ENCODE data around the gene NFKBIZ. TPM values are rescaled to one million over a fixed set of nuclear protein-coding genes. Genes with fewer than 3 reads are reported as not detected.

Gene NFKBIZ
- total RNA-seq, 1 experiment from 2014 or later = 63.0 TPM

DNA sequence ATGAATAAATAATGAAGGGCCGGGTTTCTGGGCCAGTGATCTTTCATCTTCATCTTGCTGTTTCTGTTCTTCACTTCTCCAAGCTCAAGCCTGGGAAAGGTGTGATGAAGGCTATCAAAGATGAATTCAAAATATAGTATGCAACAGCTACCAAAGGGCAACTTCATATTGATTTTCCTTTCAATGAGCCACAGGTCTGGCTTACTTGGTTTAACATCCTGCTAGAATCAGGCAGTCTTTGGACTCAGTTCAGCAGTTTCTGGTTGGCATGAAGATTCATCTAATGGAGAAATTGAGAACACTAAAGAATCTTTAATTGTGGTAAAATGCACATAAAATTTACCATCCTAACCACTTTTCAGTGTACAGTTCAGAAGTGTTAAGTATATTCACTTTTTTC, 43.3 kb downstream of the NFKBIZ start:
- no peaks in the 10 kb centered on the region for H3K4me1 ChIP-seq (ENCODE audit: insufficient read depth, low read length)
- H3K9ac ChIP-seq (ENCODE audit: low read length) = no peak overlapping the region
- H3K79me2 ChIP-seq (ENCODE audit: low read length) = no peaks in the 10 kb centered on the region
- H4K20me1 ChIP-seq (ENCODE audit: low read length) = no peaks in the 10 kb centered on the region
- H3K4me3 ChIP-seq (ENCODE audit: low read length) = no peak overlapping the region
- POLR2A ChIA-PET (ENCODE audit: unreplicated experiment) = no interaction called here
- ATAC-seq = no peak
- DNase-seq = no peak
- no peaks in the 10 kb centered on the region for H3K36me3 ChIP-seq (ENCODE audit: low read depth, low read length)
- CTCF ChIA-PET = no interaction called here
- no peaks in the 10 kb centered on the region for H3K27me3 ChIP-seq (ENCODE audit: low read length)
- no peak overlapping the region for H3K4me2 ChIP-seq (ENCODE audit: low read length)
- no peaks in the 10 kb centered on the region for H3F3A ChIP-seq (ENCODE audit: low read length, unreplicated experiment)
- TF ChIP-seq EZH2 (IDR thresholded peaks at IDR 0.05; ENCODE audit: low read length, unreplicated experiment) = no peak
- H3K9me2 ChIP-seq (replicated peaks; ENCODE audit: low read length) = no peaks in the 10 kb centered on the region
- intact Hi-C loops (cut with micrococcal nuclease) = no loop called here
- no TSS peak for BruUV-seq (replicated peaks)
- no peaks in the 10 kb centered on the region for H3K9me3 ChIP-seq (ENCODE audit: low read length)
- H2AFZ ChIP-seq (ENCODE audit: low read length) = no peak overlapping the region
- H3K27ac ChIP-seq (ENCODE audit: low read length) = no peak overlapping the region

DNA sequence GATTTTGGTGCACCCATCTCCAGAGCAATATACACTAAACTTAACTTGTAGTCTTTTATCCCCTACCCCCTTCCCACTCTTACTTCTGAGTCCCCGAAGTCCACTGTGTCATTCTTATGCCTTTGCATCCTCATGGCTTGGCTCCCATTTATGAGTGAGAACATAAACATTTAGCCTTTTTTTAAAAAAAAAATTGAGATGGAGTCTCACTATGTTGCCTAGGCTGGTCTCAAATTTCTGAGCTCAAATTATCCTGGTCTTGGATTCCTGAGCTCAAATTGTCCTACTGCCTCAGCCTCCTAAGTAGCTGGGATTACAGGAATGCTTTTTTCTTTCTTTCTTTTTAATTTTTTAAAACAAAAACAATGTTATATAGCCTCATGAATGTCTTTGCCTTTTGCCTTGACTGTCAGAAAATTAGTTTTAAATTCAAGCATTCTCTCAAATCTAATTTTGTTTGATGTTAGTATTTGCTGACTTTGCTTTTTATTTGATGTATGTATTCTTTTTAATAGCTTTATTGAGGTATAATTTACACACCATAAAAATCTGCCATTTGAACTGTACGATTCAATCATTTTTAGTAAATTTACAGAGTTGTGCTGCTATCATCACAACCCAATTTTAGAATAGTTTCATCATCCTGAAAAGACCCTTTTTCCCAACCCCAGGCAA, 46.9 kb downstream of the NFKBIZ start:
- ChIA-PET CTCF (no interaction called here), POLR2A (ENCODE audit: unreplicated experiment) (no interaction called here)
- no peaks in the 10 kb centered on the region for H3K9me3 ChIP-seq (ENCODE audit: low read length)
- H3K4me1 ChIP-seq (ENCODE audit: insufficient read depth, low read length) = no peaks in the 10 kb centered on the region
- no peak overlapping the region for H3K4me3 ChIP-seq (ENCODE audit: low read length)
- no peak for ATAC-seq
- no peak overlapping the region for H3K4me2 ChIP-seq (ENCODE audit: low read length)
- no peaks in the 10 kb centered on the region for H3K79me2 ChIP-seq (ENCODE audit: low read length)
- H4K20me1 ChIP-seq (ENCODE audit: low read length) = no peaks in the 10 kb centered on the region
- TF ChIP-seq EZH2phosphoT487 (IDR thresholded peaks at IDR 0.05; ENCODE audit: borderline replicate concordance, low read length) (no peak), EZH2 (IDR thresholded peaks at IDR 0.05; ENCODE audit: low read length, unreplicated experiment) (no peak)
- TF ChIP-seq, protein P1, sequence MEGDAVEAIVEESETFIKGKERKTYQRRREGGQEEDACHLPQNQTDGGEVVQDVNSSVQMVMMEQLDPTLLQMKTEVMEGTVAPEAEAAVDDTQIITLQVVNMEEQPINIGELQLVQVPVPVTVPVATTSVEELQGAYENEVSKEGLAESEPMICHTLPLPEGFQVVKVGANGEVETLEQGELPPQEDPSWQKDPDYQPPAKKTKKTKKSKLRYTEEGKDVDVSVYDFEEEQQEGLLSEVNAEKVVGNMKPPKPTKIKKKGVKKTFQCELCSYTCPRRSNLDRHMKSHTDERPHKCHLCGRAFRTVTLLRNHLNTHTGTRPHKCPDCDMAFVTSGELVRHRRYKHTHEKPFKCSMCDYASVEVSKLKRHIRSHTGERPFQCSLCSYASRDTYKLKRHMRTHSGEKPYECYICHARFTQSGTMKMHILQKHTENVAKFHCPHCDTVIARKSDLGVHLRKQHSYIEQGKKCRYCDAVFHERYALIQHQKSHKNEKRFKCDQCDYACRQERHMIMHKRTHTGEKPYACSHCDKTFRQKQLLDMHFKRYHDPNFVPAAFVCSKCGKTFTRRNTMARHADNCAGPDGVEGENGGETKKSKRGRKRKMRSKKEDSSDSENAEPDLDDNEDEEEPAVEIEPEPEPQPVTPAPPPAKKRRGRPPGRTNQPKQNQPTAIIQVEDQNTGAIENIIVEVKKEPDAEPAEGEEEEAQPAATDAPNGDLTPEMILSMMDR (conservative IDR thresholded peaks at IDR 0.05; ENCODE audit: low read depth, low read length) = no peak
- no peak for DNase-seq
- BruUV-seq (replicated peaks) = no TSS peak
- H3K36me3 ChIP-seq (ENCODE audit: low read depth, low read length) = no peaks in the 10 kb centered on the region
- H3K27me3 ChIP-seq (ENCODE audit: low read length) = no peaks in the 10 kb centered on the region
- H3K27ac ChIP-seq (ENCODE audit: low read length) = no peak overlapping the region
- no peaks in the 10 kb centered on the region for H3K9me2 ChIP-seq (replicated peaks; ENCODE audit: low read length)
- no peaks in the 10 kb centered on the region for H3F3A ChIP-seq (ENCODE audit: low read length, unreplicated experiment)
- H3K9ac ChIP-seq (ENCODE audit: low read length) = no peak overlapping the region
- intact Hi-C loops (cut with micrococcal nuclease) = no loop called here
- H2AFZ ChIP-seq (ENCODE audit: low read length) = no peak overlapping the region

DNA sequence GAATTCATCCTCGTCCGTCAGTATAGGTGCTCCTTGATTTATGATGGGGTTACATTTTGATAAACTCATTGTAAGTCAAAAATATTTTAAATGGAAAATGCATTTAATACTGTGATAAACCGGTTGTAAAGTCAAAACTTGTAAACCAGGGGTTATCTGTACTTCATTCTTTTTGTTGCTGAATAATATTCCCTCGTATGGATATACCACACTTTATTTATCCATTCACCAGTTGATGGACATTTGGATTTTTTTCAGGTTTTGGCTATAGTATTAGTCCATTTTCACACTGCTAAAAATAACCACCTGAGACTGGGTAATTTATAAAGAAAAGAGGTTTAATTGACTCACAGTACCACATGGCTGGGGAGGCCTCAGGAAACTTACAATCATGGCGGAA, 47.7 kb downstream of the NFKBIZ start:
- ChIA-PET CTCF (no interaction called here), POLR2A (ENCODE audit: unreplicated experiment) (no interaction called here)
- intact Hi-C loops (cut with micrococcal nuclease) = no loop called here
- Histone ChIP-seq H3K27ac (ENCODE audit: low read length) (no peak overlapping the region), H3K9me2 (replicated peaks; ENCODE audit: low read length) (no peaks in the 10 kb centered on the region), H3K9ac (ENCODE audit: low read length) (no peak overlapping the region), H2AFZ (ENCODE audit: low read length) (no peak overlapping the region), H3K79me2 (ENCODE audit: low read length) (no peaks in the 10 kb centered on the region), H3K4me1 (ENCODE audit: insufficient read depth, low read length) (0 out of 2 replicates have a peak, but pooled peaks cover 2% of the 10 kb centered on the region), H3K36me3 (ENCODE audit: low read depth, low read length) (no peaks in the 10 kb centered on the region), H3K4me2 (ENCODE audit: low read length) (no peak overlapping the region), H3K27me3 (ENCODE audit: low read length) (no peaks in the 10 kb centered on the region), H3F3A (ENCODE audit: low read length, unreplicated experiment) (no peaks in the 10 kb centered on the region), H4K20me1 (ENCODE audit: low read length) (no peaks in the 10 kb centered on the region), H3K9me3 (ENCODE audit: low read length) (no peaks in the 10 kb centered on the region), H3K4me3 (ENCODE audit: low read length) (no peak overlapping the region)
- DNase-seq (no peak), ATAC-seq (no peak)
- BruUV-seq (replicated peaks) = no TSS peak
- TF ChIP-seq, protein P1 (conservative IDR thresholded peaks at IDR 0.05; ENCODE audit: low read depth, low read length) = no peak
- TF ChIP-seq EZH2 (IDR thresholded peaks at IDR 0.05; ENCODE audit: low read length, unreplicated experiment) (no peak), EZH2phosphoT487 (IDR thresholded peaks at IDR 0.05; ENCODE audit: borderline replicate concordance, low read length) (no peak)

All from PC-3 (cell line).